ENCODE data around the gene DTHD1. TPM values are rescaled to one million over a fixed set of nuclear protein-coding genes. Genes with fewer than 3 reads are reported as not detected.

DTHD1 gene
- total and polyA plus RNA-seq, 12 donors = 0.03 to 0.61 (median 0.08) TPM; not detected in 7

DNA sequence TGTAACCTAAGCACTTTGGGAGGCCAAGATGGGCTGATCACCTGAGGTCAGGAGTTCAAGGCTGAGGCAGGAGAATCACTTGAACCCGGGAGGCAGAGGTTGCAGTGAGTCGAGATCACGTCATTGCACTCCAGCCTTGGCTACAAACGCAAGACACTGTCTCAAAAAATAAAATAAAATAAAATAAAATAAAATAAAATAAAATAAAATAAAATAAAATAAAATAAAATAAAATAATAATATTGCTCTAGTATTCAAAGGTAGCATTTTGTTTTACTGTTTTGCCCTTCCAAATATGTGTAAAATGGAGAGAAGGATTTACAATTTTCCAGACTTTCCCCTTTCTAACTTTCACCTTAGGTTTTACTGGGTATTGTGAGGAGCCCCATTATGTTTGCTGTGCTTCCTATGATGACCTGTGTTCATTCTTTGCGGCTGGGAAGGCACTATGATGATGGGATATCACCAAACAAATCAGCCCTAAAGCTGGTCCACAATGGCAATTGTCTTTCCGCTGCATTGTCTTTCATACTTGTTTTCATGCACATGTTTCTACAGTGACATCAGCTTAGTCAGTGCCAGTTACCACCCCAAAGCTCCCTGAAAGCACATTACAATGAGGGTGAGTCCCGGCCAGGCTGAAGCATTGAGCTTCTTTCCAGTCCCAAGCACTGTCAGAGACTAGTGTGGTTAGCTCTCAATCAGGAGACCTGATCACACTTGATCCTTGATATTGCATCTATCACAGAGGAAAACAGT, 50.8 kb downstream of the DTHD1 start:
- no peak for DNase-seq
- 70 to 82% (median 80%) methylated on average over 7 of the region's 7 CpGs for WGBS, 4 donors
- Histone ChIP-seq H3K4me3 (no peak overlapping the region), H3K27me3 (no peaks in the 10 kb centered on the region), H3K4me1 (replicated peaks in 1 of 2) (no peaks in the 10 kb centered on the region), H3K9me3 (replicated peaks in 1 of 3) (no peaks in the 10 kb centered on the region), H3K27ac (no peak overlapping the region), H3K36me3 (replicated peaks in 1 of 2) (no peaks in the 10 kb centered on the region)
- TF ChIP-seq, protein P1, sequence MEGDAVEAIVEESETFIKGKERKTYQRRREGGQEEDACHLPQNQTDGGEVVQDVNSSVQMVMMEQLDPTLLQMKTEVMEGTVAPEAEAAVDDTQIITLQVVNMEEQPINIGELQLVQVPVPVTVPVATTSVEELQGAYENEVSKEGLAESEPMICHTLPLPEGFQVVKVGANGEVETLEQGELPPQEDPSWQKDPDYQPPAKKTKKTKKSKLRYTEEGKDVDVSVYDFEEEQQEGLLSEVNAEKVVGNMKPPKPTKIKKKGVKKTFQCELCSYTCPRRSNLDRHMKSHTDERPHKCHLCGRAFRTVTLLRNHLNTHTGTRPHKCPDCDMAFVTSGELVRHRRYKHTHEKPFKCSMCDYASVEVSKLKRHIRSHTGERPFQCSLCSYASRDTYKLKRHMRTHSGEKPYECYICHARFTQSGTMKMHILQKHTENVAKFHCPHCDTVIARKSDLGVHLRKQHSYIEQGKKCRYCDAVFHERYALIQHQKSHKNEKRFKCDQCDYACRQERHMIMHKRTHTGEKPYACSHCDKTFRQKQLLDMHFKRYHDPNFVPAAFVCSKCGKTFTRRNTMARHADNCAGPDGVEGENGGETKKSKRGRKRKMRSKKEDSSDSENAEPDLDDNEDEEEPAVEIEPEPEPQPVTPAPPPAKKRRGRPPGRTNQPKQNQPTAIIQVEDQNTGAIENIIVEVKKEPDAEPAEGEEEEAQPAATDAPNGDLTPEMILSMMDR (IDR thresholded peaks at IDR 0.05) = no peak
- TF ChIP-seq POLR2A (IDR thresholded peaks at IDR 0.05) = no peak
- intact Hi-C loops (cut with DNase I) = no loop called here

DNA sequence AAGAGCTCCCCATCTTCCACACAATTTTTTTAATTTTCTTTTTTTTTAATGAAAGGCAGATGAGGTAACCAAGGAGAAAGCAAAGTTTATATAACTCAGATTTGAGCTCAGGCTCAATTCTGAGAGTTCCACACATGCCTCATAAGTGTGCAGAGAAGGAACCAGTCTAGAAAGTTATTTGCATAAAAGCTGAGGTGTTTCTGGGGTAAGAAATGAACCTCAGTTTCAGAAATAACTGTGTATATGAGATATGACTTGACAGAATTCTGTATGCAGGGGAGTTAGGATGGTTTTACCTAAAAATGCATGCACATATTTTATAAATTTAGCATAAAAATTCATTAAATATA, 51.3 kb downstream of the DTHD1 start:
- Histone ChIP-seq H3K4me1 (replicated peaks in 1 of 2) (no peaks in the 10 kb centered on the region), H3K4me3 (no peak overlapping the region), H3K27ac (no peak overlapping the region), H3K27me3 (no peaks in the 10 kb centered on the region), H3K9me3 (replicated peaks in 1 of 3) (no peaks in the 10 kb centered on the region), H3K36me3 (replicated peaks in 1 of 2) (no peaks in the 10 kb centered on the region)
- no peak for TF ChIP-seq POLR2A (IDR thresholded peaks at IDR 0.05)
- TF ChIP-seq, protein P1 (IDR thresholded peaks at IDR 0.05) = no peak
- DNase-seq = no peak
- intact Hi-C loops (cut with DNase I) = no loop called here

GRCh38 chr4:36333303-36333877, 52.0 kb downstream of the DTHD1 start:
- H3K4me3 ChIP-seq = no peak overlapping the region
- no peak for DNase-seq
- no peaks in the 10 kb centered on the region for H3K4me1 ChIP-seq (replicated peaks in 1 of 2)
- H3K27ac ChIP-seq = no peak overlapping the region
- H3K27me3 ChIP-seq = no peaks in the 10 kb centered on the region
- no peaks in the 10 kb centered on the region for H3K36me3 ChIP-seq (replicated peaks in 1 of 2)
- 66 to 83% (median 77%) methylated on average over 6 of the region's 6 CpGs for whole genome bisulfite sequencing, 4 donors
- no peaks in the 10 kb centered on the region for H3K9me3 ChIP-seq (replicated peaks in 1 of 3)
- no peak for TF ChIP-seq POLR2A (IDR thresholded peaks at IDR 0.05)
- TF ChIP-seq, protein P1 (IDR thresholded peaks at IDR 0.05) = no peak
- intact Hi-C loops (cut with DNase I) = no loop called here

- Histone ChIP-seq H3K9me3 (replicated peaks in 1 of 3) (no peaks in the 10 kb centered on the region), H3K4me3 (no peak overlapping the region), H3K36me3 (replicated peaks in 1 of 2) (no peaks in the 10 kb centered on the region), H3K27ac (no peak overlapping the region), H3K27me3 (no peaks in the 10 kb centered on the region), H3K4me1 (replicated peaks in 1 of 2) (no peaks in the 10 kb centered on the region)
- WGBS, 4 donors = 5 to 12% (median 9%) methylated on average over 1 of the region's 1 CpG
- DNase-seq = no peak
- intact Hi-C loops (cut with DNase I) = no loop called here
- TF ChIP-seq, protein P1 (IDR thresholded peaks at IDR 0.05) = no peak
- TF ChIP-seq POLR2A (IDR thresholded peaks at IDR 0.05) = no peak
Observed at GRCh38 chr4:36337665-36338185, 56.3 kb downstream of the DTHD1 start.
